Retinal pigment epithelial cell (primary cell): ENCODE measurements around the gene GPRIN1.

Source experiments
- DNase-seq: peaks from one replicate; pipeline ENCODE4 v3.0.0-alpha.2; 2010; ENCODE audit warnings: low read depth
- H3K4me3 ChIP-seq: 2 replicates; pipeline ENCODE4 v1.5.1; 2011; ENCODE audit warnings: mild to moderate bottlenecking, low read length, control low read depth, moderate library complexity
- CTCF ChIP-seq: conservative IDR thresholded peaks from 2 replicates; pipeline ENCODE4 v1.5.1; 2011; ENCODE audit warnings: low read depth, low read length, control low read depth, inconsistent platforms

GPRIN1 gene

DNA sequence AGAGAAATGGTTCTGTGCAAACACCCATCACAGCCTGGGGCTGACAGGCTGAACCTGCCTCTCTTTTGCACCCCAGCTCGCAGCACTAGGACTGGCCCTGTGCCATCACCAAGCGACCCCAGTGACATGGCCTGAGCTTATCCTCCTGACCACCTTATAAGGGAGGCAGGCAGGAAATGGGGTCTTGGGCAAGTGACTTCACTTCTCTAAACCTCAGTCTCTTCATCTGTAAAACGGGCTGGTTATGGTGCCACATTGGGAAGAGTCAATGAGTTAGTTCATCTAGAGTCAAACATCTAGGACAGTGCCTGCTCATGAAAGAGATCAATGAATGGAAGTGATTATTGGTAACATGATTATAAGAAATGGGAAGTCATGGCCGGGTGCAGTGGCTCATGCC lies 14.2 kb upstream of the GPRIN1 start:
- no peak for TF ChIP-seq CTCF
- H3K4me3 ChIP-seq, result no peak overlapping the region
- DNase-seq, result no peak

DNA sequence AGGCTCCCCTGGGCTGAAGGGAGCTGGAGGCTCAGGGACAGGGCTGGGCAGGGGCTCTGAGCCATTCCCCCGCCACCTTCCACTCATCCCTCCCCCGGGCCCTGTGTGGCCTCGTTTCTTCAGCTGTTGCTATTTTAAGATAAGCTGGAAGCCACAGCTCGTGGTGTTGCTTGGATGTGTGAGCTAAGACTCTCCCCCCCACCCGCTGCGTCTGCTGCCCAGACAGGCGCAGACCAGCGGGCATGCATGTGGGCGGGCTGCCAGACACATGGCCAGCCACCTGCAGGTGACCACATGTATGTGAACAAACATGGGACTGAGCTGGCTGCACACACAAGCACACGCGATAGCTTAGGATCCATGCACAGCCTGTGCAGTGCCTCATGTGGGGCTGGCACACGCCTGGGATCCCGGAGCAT lies 11.7 kb upstream of the GPRIN1 start:
- DNase-seq, result peak; percentile 25
- no peak for TF ChIP-seq CTCF
- H3K4me3 ChIP-seq, result no peak overlapping the region

GRCh38 chr5:176620333-176620981 lies 10.5 kb upstream of the GPRIN1 start:
- TF ChIP-seq CTCF, result no peak
- DNase-seq, result no peak
- no peak overlapping the region for H3K4me3 ChIP-seq

DNA sequence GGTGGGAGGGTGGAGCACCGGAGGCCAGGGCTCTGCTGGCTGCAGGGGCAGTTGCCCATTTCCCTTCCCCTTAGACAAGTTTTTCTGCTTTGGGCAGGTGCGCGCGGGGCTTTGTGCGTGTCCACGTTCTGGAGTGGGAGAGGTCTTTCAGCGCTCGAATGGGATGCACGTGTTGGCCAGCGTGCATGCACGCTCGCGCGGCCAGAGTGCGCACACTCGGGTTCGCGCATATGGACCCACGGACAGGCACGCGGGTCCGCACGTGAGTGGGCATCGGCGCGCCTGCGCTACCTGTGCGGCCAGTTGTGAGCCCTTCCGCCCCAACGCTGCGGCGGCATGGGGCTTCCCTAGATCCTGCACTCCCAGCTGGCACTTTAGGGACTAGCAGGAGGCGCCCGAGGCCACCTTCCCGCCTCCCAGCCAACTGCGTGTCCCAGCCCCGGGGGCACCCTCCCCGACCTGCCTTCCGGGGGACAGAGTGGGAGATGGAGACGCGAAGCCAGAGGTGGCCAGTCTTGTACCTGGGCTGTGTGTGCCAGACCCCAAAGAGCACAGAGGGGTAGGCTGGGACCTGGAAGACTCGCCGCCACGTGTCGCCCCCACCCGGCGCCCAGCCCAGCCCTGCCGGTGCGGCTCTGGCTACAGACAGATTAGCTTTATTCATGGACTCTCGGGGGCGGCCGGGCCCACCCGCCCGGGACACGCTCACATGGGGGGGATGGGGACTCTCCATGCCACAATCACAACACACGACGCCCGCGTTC lies 9.8 kb upstream of the GPRIN1 start:
- TF ChIP-seq CTCF, result no peak
- no peak for DNase-seq
- H3K4me3 ChIP-seq, result no peak overlapping the region

GRCh38 chr5:176619203-176619568 lies 9.2 kb upstream of the GPRIN1 start:
- peak; percentile 50 for TF ChIP-seq CTCF
- H3K4me3 ChIP-seq, result no peak overlapping the region
- peak; percentile 31 for DNase-seq

DNA sequence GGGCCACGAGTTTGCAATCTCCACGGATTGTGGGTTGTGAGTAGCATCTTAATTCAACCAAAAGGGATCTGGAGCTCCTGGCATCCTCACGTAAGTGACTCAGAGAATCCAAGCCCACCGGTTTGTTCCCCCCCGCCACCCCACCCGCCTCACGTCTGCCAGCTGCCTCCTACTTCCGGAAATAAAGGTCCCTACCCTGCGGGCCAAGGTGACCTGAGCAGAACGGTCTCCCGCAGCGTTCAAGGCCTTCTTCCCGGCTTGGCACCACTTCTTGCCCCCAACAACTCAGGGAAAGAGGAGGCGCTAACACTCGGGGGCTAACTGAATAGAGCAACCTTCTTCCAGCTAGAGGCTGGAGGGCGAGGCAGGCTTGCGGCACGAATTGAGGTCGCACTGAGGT lies 8.8 kb upstream of the GPRIN1 start:
- no peak for DNase-seq
- no peak for TF ChIP-seq CTCF
- no peak overlapping the region for H3K4me3 ChIP-seq

DNA sequence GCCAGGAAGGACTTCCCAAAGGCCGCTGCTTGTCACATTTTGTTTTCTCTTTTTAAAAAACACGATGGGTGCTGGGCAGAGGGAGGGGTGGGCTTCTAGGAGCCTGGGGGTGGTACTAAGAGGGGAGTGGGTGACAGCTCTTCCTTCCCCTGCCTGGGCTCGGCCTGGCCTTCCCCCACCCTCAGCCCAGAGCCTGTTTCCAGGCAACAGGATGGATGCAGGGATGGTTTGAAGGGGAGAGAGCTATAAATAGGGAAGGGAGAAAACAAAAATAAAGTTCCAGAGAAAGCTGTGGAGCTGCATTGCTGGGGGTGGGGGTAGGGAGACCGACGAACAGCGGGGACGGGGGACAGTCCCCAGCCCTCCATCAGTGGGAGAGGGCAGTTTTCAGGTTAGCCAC lies 6.6 kb upstream of the GPRIN1 start:
- H3K4me3 ChIP-seq, result no peak overlapping the region
- no peak for DNase-seq
- TF ChIP-seq CTCF, result no peak
